Spleen (tissue), 7 donors: Measurements from ENCODE around the gene FLYWCH1.

Experiments used
- CTCF ChIP-seq, 11 experiments: fragments of 200-600 bp in 7 of 11; fragments of 450-650 bp in 4 of 11; sonication (generic) in 4 of 11; IDR thresholded peaks in 8 of 11; conservative IDR thresholded peaks in 3 of 11; 1 replicate in 7 of 11; 2 replicates in 4 of 11; pipeline versions ENCODE4 v1.4.0 to v1.8.0; 2016 to 2021; ENCODE audit warnings: antibody characterized with exemption in 11 of 11, inconsistent platforms in 4 of 11, mild to moderate bottlenecking in 1 of 11
- POLR2A ChIP-seq, 3 donors: fragments of 450-650 bp; IDR thresholded peaks; one replicate each; pipeline ENCODE4 v1.5.1; 2017; ENCODE audit warnings: antibody characterized with exemption in 3 of 3, mild to moderate bottlenecking in 1 of 3
- donor health status: DM: no; HTN: no; CAD: no; lungs with moderate emphysema.
- donor health status: DM: no; HTN: no; CAD: no.
- donor health status: DM: no; HTN: no; CAD: no.

- TF ChIP-seq CTCF (IDR thresholded peaks at IDR 0.05 in 8 of 11, conservative IDR thresholded peaks at IDR 0.05 in 3 of 11) (no peak), POLR2A (IDR thresholded peaks at IDR 0.05) (no peak)
These were observed 84.6 kb downstream of the FLYWCH1 start for GRCh38 chr16:2996298-2996697.
